Common myeloid progenitor, CD34-positive (primary cell): ENCODE measurements around the gene MTOR.

ENCODE experiments used
- CTCF ChIA-PET: fragments of 350-600 bp; sonication (Branson Sonifier 250); formaldehyde crosslinking; loops from one replicate; lab custom pipeline; 2021; ENCODE audit warnings: antibody characterized with exemption; lab: Charles Lee
- POLR2A ChIA-PET: fragments of 350-600 bp; sonication (Branson Sonifier 250); formaldehyde crosslinking; loops from one replicate; lab custom pipeline; 2021; ENCODE audit warnings: antibody characterized with exemption; lab: Charles Lee
- DNase-seq, 3 donors: peaks; one replicate each; pipeline versions ENCODE4 v3.0.0 to v3.0.0-alpha.2; 2013
- H3K27ac ChIP-seq, 2 experiments: 1 replicate in 1 of 2; 2 replicates in 1 of 2; pipeline ENCODE4 v1.7.0; 2013; ENCODE audit warnings: inconsistent platforms in 2 of 2, low read length in 2 of 2, mild to moderate bottlenecking in 2 of 2, low read depth in 1 of 2, moderate library complexity in 1 of 2; ENCODE audit not compliant: severe bottlenecking in 2 of 2, insufficient read depth in 1 of 2, poor library complexity in 1 of 2
- H3K27me3 ChIP-seq, 5 experiments: replicated peaks in 2 of 5; 1 replicate in 3 of 5; 2 replicates in 2 of 5; pipeline versions ENCODE4 v1.6.1 to v1.7.0; 2013; ENCODE audit warnings: low read length in 4 of 5, mild to moderate bottlenecking in 2 of 5, moderate library complexity in 2 of 5, inconsistent platforms in 1 of 5; ENCODE audit not compliant: insufficient read depth in 5 of 5, control insufficient read depth in 4 of 5
- H3K36me3 ChIP-seq, 4 experiments: 1 replicate in 2 of 4; 2 replicates in 2 of 4; pipeline versions ENCODE4 v1.6.1 to v1.7.0; 2013; ENCODE audit warnings: low read length in 3 of 4, control low read depth in 1 of 4, mild to moderate bottlenecking in 1 of 4; ENCODE audit not compliant: control insufficient read depth in 4 of 4, insufficient read depth in 4 of 4
- H3K4me1 ChIP-seq, 4 experiments: 1 replicate in 3 of 4; 2 replicates in 1 of 4; pipeline versions ENCODE4 v1.6.1 to v1.7.1; 2013; ENCODE audit warnings: low read length in 3 of 4, mild to moderate bottlenecking in 3 of 4, control low read depth in 1 of 4, inconsistent platforms in 1 of 4, moderate library complexity in 1 of 4; ENCODE audit not compliant: control insufficient read depth in 4 of 4, insufficient read depth in 4 of 4; ENCODE audit errors: control extremely low read depth in 1 of 4
- H3K4me3 ChIP-seq, 7 experiments: 1 replicate in 4 of 7; 2 replicates in 3 of 7; pipeline versions ENCODE4 v1.5.1 to v1.7.0; 2013; ENCODE audit warnings: mild to moderate bottlenecking in 7 of 7, low read length in 6 of 7, moderate library complexity in 6 of 7, inconsistent platforms in 2 of 7, low read depth in 2 of 7, control low read depth in 1 of 7; ENCODE audit not compliant: insufficient read depth in 4 of 7, control insufficient read depth in 1 of 7; ENCODE audit errors: extremely low read depth in 1 of 7
- H3K9me3 ChIP-seq, 5 experiments: 1 replicate in 4 of 5; 2 replicates in 1 of 5; pipeline versions ENCODE4 v1.6.1 to v1.7.1; 2013; ENCODE audit warnings: low read length in 4 of 5, mild to moderate bottlenecking in 2 of 5, inconsistent platforms in 1 of 5, low read depth in 1 of 5, moderate library complexity in 1 of 5; ENCODE audit not compliant: control insufficient read depth in 4 of 5, insufficient read depth in 2 of 5; ENCODE audit errors: control extremely low read depth in 1 of 5
- WGBS: methylation state at CpG from one replicate; pipeline ENCODE4 v1.1.5; 2013; ENCODE audit not compliant: insufficient coverage; 5-methylcytosine and 5-hydroxymethylcytosine counted together

Gene MTOR

DNA sequence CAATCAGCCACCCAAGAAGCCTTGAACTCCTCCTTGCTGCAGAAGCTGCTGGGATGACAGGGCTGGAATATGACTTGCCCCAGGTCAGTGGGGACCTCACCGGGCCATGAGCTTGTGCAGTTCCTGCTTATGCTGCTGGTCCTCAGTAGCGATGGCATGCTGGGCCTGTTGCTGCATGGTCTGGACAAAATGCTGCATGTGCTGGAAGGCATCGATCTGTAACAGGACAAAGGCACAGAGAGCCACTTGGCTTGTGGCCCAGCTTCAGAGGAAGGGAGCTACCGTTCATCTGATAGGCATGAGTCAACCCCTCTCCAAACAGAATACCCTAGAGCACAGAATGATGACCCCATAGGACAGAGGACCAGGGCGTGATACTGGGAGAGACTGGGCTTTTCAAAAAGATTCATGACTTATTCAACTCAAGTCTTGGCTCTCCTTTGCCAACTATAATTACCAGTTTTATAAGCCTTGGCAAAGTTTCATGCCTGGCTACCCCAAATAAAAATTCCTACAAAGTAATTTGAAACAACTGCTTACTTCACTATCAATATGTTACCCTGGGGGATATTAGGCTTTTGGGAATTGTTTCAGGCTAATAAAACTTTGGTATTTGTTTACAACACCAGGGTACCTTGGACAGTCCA lies 128.0 kb downstream of the MTOR start:
- no peak overlapping the region for H3K4me3 ChIP-seq
- POLR2A ChIA-PET: interaction anchor here (0.6 kb wide), 1 partner anchor 116 kb away, joined by 3 read pairs; no protein-coding TSS in a partner anchor
- no peaks in the 10 kb centered on the region for H3K4me1 ChIP-seq
- no peak for DNase-seq
- no peaks in the 10 kb centered on the region for H3K9me3 ChIP-seq
- no peak overlapping the region for H3K27ac ChIP-seq
- H3K36me3 ChIP-seq: peaks cover 26 to 82% (median 60%) of the 10 kb centered on the region in 4 experiments
- H3K27me3 ChIP-seq: no peaks in the 10 kb centered on the region
- CTCF ChIA-PET: no interaction called here
- 94% methylated on average over 5 of the region's 5 CpGs for WGBS

DNA sequence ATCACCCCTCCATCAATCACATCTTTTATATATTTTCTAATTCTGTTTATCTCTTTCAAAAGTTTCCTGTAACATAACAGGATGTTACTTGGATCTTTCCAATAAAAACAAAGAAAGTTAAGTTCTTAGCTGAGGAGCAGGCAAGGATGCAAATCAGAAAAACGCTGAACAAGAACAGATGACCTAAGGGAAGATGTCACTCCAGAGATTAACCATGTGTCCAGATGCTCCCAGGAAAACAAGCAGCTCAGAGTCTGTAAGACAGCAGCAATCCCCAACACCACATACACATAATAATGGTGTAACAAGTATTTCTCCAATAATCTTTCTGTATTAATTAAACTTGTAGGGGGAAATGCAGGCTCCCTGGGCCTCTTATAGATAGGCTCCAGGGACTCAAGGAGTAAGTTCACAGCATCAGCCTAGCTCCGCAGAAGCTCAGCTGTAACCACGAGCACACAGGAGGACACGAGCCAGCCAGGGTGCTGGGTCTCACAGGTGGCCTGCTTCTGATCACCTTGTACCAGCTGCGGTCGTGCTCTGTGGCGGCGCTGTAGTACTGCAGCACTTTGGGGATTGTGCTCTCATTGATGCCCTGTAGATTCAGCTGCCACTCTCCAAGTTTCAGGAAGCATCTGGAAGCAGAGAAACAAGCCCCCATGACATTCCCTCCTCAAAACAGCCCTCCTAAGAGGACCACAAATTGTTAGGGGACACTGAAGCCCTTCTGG lies 129.6 kb downstream of the MTOR start:
- Histone ChIP-seq H3K36me3 (peaks cover 28 to 82% (median 63%) of the 10 kb centered on the region in 4 experiments), H3K27ac (no peak overlapping the region), H3K9me3 (no peaks in the 10 kb centered on the region), H3K27me3 (no peaks in the 10 kb centered on the region), H3K4me3 (no peak overlapping the region), H3K4me1 (no peaks in the 10 kb centered on the region)
- CTCF ChIA-PET: interaction anchor here (0.7 to 1.1 kb wide), 2 partner anchors 65 to 95 kb away, joined by 3 read pairs; no protein-coding TSS in a partner anchor
- DNase-seq: no peak
- POLR2A ChIA-PET: no interaction called here
- WGBS: over 99% methylated on average over 7 of the region's 8 CpGs

GRCh38 chr1:11131816-11132215 lies 130.5 kb downstream of the MTOR start:
- DNase-seq: no peak
- ChIA-PET POLR2A (no interaction called here), CTCF (interaction anchor here (1.1 to 1.3 kb wide), 2 partner anchors 65 to 94 kb away, joined by 3 read pairs; no protein-coding TSS in a partner anchor)
- H3K4me1 ChIP-seq: no peaks in the 10 kb centered on the region
- no peaks in the 10 kb centered on the region for H3K27me3 ChIP-seq
- no peaks in the 10 kb centered on the region for H3K9me3 ChIP-seq
- H3K27ac ChIP-seq: no peak overlapping the region
- peaks cover 30 to 86% (median 66%) of the 10 kb centered on the region in 4 experiments for H3K36me3 ChIP-seq
- H3K4me3 ChIP-seq: no peak overlapping the region
- WGBS: 83% methylated on average over 1 of the region's 3 CpGs

DNA sequence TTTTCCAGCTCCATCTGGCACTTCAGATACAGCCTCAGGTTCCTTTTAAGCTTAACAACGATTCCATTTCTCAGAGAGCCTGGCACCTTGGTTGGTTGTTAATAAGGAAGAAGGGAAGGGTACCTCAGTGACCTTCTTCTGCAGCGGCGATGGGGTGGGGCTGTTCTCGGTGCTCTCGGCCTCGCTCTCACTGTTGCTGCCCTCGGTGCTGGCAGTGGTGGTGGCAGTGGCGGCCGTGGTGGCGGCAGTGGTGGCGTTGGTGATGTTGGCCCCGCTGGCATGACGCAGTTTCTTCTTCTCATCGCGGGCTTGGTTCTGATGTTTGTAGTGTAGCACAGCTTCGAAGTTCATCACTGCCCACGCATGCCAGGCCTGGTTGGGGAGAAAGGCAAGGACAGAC lies 131.9 kb downstream of the MTOR start:
- ChIA-PET POLR2A (no interaction called here), CTCF (interaction anchor here (1.3 kb wide), 1 partner anchor 64 kb away, joined by 3 read pairs; no protein-coding TSS in a partner anchor)
- 91% methylated on average over 7 of the region's 17 CpGs for WGBS

DNA sequence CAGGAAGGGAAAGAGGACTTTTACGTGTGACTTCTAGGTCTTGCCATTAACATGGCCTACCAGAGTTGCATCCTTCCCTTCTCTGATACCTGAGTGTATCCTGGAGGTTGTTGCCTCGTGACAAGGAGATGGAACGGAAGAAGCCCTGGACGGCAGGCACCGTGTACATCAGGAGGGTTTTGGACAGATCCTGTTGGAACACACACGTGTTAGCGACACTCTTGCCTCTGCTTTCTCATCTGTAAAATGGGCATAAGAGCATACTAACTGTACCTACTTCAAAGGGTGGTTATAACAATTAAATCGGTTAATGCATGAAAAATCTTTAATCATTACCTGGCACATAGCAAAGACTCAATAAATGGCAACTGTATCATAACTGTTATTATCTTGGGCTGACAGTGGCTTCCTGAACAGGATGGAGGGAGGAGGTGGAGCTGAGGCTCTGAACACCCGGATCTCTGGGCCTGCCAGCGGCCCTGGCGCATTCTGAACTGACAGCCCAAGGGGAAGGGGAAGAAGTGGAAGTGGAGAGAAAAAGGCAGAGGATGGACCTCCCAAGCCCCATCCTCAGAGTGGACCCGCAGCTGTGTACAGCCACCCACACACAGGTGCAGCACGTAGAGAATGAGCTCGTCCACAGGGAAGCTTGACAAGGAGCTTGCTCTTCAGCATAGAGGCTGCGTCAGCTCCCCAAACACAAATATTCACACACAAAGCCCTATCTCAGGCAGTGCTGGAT lies 132.5 kb downstream of the MTOR start:
- H3K36me3 ChIP-seq: peaks cover 26 to 89% (median 73%) of the 10 kb centered on the region in 4 experiments
- ChIA-PET POLR2A (no interaction called here), CTCF (no interaction called here)
- no peaks in the 10 kb centered on the region for H3K27me3 ChIP-seq
- DNase-seq: peak in 1 of 3 donors; percentile 34
- no peak overlapping the region for H3K4me3 ChIP-seq
- no peak overlapping the region for H3K27ac ChIP-seq
- no peaks in the 10 kb centered on the region for H3K4me1 ChIP-seq
- no peaks in the 10 kb centered on the region for H3K9me3 ChIP-seq
- 96% methylated on average over 10 of the region's 15 CpGs for WGBS

More for the DNA sequence above, 131.9 kb downstream of the MTOR start:
- Histone ChIP-seq H3K9me3 (no peaks in the 10 kb centered on the region), H3K4me3 (no peak overlapping the region), H3K36me3 (peaks cover 26 to 89% (median 70%) of the 10 kb centered on the region in 4 experiments), H3K4me1 (no peaks in the 10 kb centered on the region), H3K27ac (no peak overlapping the region), H3K27me3 (no peaks in the 10 kb centered on the region)
- DNase-seq: peak in 1 of 3 donors; percentile 40

- CTCF ChIA-PET: interaction anchor here (0.7 kb wide), 1 partner anchor 189 kb away, joined by 3 read pairs; no protein-coding TSS in a partner anchor
- no peaks in the 10 kb centered on the region for H3K27me3 ChIP-seq
- no peaks in the 10 kb centered on the region for H3K4me1 ChIP-seq
- WGBS: 83% methylated on average over 4 of the region's 5 CpGs
- POLR2A ChIA-PET: no interaction called here
- H3K36me3 ChIP-seq: peaks cover 22 to 85% (median 68%) of the 10 kb centered on the region in 4 experiments
- DNase-seq: no peak
- no peaks in the 10 kb centered on the region for H3K9me3 ChIP-seq
- no peak overlapping the region for H3K4me3 ChIP-seq
- H3K27ac ChIP-seq: no peak overlapping the region
Measured at GRCh38 chr1:11126569-11126968, 135.8 kb downstream of the MTOR start.
